Measurements from ENCODE around the gene IL1RAPL1.

The IL1RAPL1 gene

GRCh38 chrX:29926659-29927058 is 1339.4 kb downstream of the IL1RAPL1 start:
- no peak for DNase-seq

- DNase-seq, result no peak
Observed at GRCh38 chrX:29935455-29935854, 1348.2 kb downstream of the IL1RAPL1 start.

GRCh38 chrX:29940750-29941149 is 1353.5 kb downstream of the IL1RAPL1 start:
- no peak for DNase-seq

- DNase-seq, result no peak
Observed at GRCh38 chrX:29941287-29941686, 1354.0 kb downstream of the IL1RAPL1 start.

- no peak for DNase-seq
Observed at GRCh38 chrX:29947225-29947624, 1360.0 kb downstream of the IL1RAPL1 start.

GRCh38 chrX:29948653-29949052 is 1361.4 kb downstream of the IL1RAPL1 start:
- DNase-seq, result no peak

GRCh38 chrX:29952016-29952415 is 1364.8 kb downstream of the IL1RAPL1 start:
- DNase-seq, result no peak

- no peak for DNase-seq
Observed at GRCh38 chrX:29962061-29962460, 1374.8 kb downstream of the IL1RAPL1 start.

- DNase-seq, result no peak
Observed at GRCh38 chrX:29965634-29966033, 1378.4 kb downstream of the IL1RAPL1 start.

- DNase-seq, result no peak
Observed at GRCh38 chrX:29992083-29992482, 1404.8 kb downstream of the IL1RAPL1 start.

- no peak for DNase-seq
Observed at GRCh38 chrX:30005813-30006212, 1418.6 kb downstream of the IL1RAPL1 start.
